SK-N-SH treated with all-trans-retinoic acid at 6 μM for 48 hours (cell line): ENCODE data around the gene NEAT1.

Source experiments
- ATAC-seq: fragments of 200-7000 bp; cut with Tn5 transposase; 3 replicates; pipeline ENCODE4 v1.9.1; 2020; ENCODE audit warnings: mild to moderate bottlenecking, moderate library complexity
- ARNTL ChIP-seq: fragments of 450-650 bp; formaldehyde crosslinking; IDR thresholded peaks from 2 replicates; pipeline ENCODE4 v1.5.0; 2020; ENCODE audit warnings: low read depth, mild to moderate bottlenecking, moderate library complexity, borderline replicate concordance
- BACH2 ChIP-seq: fragments of 250-450 bp; sonication (Bioruptor Pico); IDR thresholded peaks from 2 replicates; pipeline ENCODE4 v1.9.0; 2021; ENCODE audit warnings: mild to moderate bottlenecking, borderline replicate concordance
- CREB5 ChIP-seq: fragments of 250-450 bp; sonication (Bioruptor Pico); IDR thresholded peaks from 2 replicates; pipeline ENCODE4 v1.5.1; 2020; ENCODE audit warnings: low read depth, mild to moderate bottlenecking, moderate library complexity
- CSDC2 ChIP-seq: fragments of 250-450 bp; sonication (Bioruptor Pico); IDR thresholded peaks from 2 replicates; pipeline ENCODE4 v1.5.0; 2020; ENCODE audit warnings: mild to moderate bottlenecking, moderate library complexity
- CSRNP3 ChIP-seq: fragments of 250-450 bp; sonication (Bioruptor Pico); IDR thresholded peaks from 2 replicates; pipeline ENCODE4 v1.5.1; 2021; ENCODE audit warnings: mild to moderate bottlenecking, moderate library complexity
- ESRRG ChIP-seq: fragments of 250-450 bp; sonication (Bioruptor Pico); IDR thresholded peaks from 2 replicates; pipeline ENCODE4 v1.6.1; 2021; ENCODE audit warnings: mild to moderate bottlenecking
- ISL1 ChIP-seq: fragments of 250-450 bp; sonication (Bioruptor Pico); IDR thresholded peaks from 2 replicates; pipeline ENCODE4 v2.1.2; 2022; ENCODE audit warnings: mild to moderate bottlenecking, moderate library complexity
- OSR1 ChIP-seq: fragments of 250-450 bp; sonication (Bioruptor Pico); IDR thresholded peaks from 2 replicates; pipeline ENCODE4 v1.8.0; 2022; ENCODE audit warnings: moderate library complexity, mild to moderate bottlenecking, inconsistent platforms
- PATZ1 ChIP-seq: fragments of 250-450 bp; sonication (Bioruptor Pico); IDR thresholded peaks from 2 replicates; pipeline ENCODE4 v1.8.0; 2020; ENCODE audit warnings: mild to moderate bottlenecking, moderate library complexity, borderline replicate concordance
- POU6F1 ChIP-seq: fragments of 250-450 bp; sonication (Bioruptor Pico); IDR thresholded peaks from 2 replicates; pipeline ENCODE4 v1.8.0; 2021; ENCODE audit warnings: low read depth, mild to moderate bottlenecking, moderate library complexity, borderline replicate concordance
- PPARA ChIP-seq: fragments of 250-450 bp; sonication (Bioruptor Pico); IDR thresholded peaks from 2 replicates; pipeline ENCODE4 v1.5.0; 2020; ENCODE audit warnings: mild to moderate bottlenecking, borderline replicate concordance
- SNAI2 ChIP-seq: fragments of 250-450 bp; sonication (Bioruptor Pico); IDR thresholded peaks from 2 replicates; pipeline ENCODE4 v1.5.0; 2020; ENCODE audit warnings: mild to moderate bottlenecking, moderate library complexity
- TCF4 ChIP-seq: fragments of 250-450 bp; sonication (Bioruptor Pico); IDR thresholded peaks from 2 replicates; pipeline ENCODE4 v1.8.0; 2021; ENCODE audit warnings: mild to moderate bottlenecking, moderate library complexity, borderline replicate concordance
- TOX ChIP-seq: fragments of 250-450 bp; sonication (Bioruptor Pico); IDR thresholded peaks from 2 replicates; pipeline ENCODE4 v1.8.0; 2021; ENCODE audit warnings: mild to moderate bottlenecking, moderate library complexity, borderline replicate concordance
- TSHZ2 ChIP-seq: fragments of 250-450 bp; sonication (Bioruptor Pico); IDR thresholded peaks from 2 replicates; pipeline ENCODE4 v1.5.0; 2020; ENCODE audit warnings: mild to moderate bottlenecking, moderate library complexity
- ZC3H10 ChIP-seq: fragments of 250-450 bp; sonication (Bioruptor Pico); IDR thresholded peaks from 2 replicates; pipeline ENCODE4 v1.5.1; 2021; ENCODE audit warnings: mild to moderate bottlenecking, moderate library complexity
- ZFP3 ChIP-seq: fragments of 250-450 bp; sonication (Bioruptor Pico); IDR thresholded peaks from 2 replicates; pipeline ENCODE4 v1.5.0; 2020; ENCODE audit warnings: mild to moderate bottlenecking, moderate library complexity
- ZFP30 ChIP-seq: fragments of 450-650 bp; formaldehyde crosslinking; IDR thresholded peaks from 2 replicates; pipeline ENCODE4 v1.5.0; 2022; ENCODE audit warnings: mild to moderate bottlenecking, moderate library complexity
- ZNF565 ChIP-seq: fragments of 450-650 bp; formaldehyde crosslinking; conservative IDR thresholded peaks from 2 replicates; pipeline ENCODE4 v1.5.0; 2020; ENCODE audit warnings: low read depth, mild to moderate bottlenecking, moderate library complexity
- ZNF8 ChIP-seq: fragments of 450-650 bp; formaldehyde crosslinking; IDR thresholded peaks from 2 replicates; pipeline ENCODE4 v1.5.0; 2020; ENCODE audit warnings: mild to moderate bottlenecking, moderate library complexity

Gene NEAT1

GRCh38 chr11:65376138-65376713 is 46.4 kb upstream of the NEAT1 start:
- no peak for ATAC-seq

More at GRCh38 chr11:65376138-65376713, 46.4 kb upstream of the NEAT1 start:
- TF ChIP-seq PPARA (CRISPR knock-in tag) (no peak), TOX (CRISPR knock-in tag) (no peak), ZNF565 (CRISPR knock-in tag) (no peak), ZFP30 (CRISPR knock-in tag) (no peak), ARNTL (CRISPR knock-in tag) (no peak), BACH2 (CRISPR knock-in tag) (no peak), CSDC2 (no peak), POU6F1 (no peak), TSHZ2 (CRISPR knock-in tag) (no peak), CSRNP3 (CRISPR knock-in tag) (no peak), PATZ1 (CRISPR knock-in tag) (no peak), TCF4 (no peak), ISL1 (no peak), ZNF8 (CRISPR knock-in tag) (no peak), ZC3H10 (no peak), OSR1 (CRISPR knock-in tag) (no peak), SNAI2 (no peak), CREB5 (CRISPR knock-in tag) (no peak), ZFP3 (CRISPR knock-in tag) (no peak), ESRRG (CRISPR knock-in tag) (no peak)
- TF ChIP-seq, all 23 proteins: peak for 0
